ENCODE results near the gene PLPP4. TPM values are rescaled to one million over a fixed set of nuclear protein-coding genes. Genes with fewer than 3 reads are reported as not detected.

Gene PLPP4
- total and polyA plus RNA-seq, 2 donors (not counting 3 experiments of a cell fraction or from before 2014, with no cell fraction given): 15.5 to 36.4 TPM

DNA sequence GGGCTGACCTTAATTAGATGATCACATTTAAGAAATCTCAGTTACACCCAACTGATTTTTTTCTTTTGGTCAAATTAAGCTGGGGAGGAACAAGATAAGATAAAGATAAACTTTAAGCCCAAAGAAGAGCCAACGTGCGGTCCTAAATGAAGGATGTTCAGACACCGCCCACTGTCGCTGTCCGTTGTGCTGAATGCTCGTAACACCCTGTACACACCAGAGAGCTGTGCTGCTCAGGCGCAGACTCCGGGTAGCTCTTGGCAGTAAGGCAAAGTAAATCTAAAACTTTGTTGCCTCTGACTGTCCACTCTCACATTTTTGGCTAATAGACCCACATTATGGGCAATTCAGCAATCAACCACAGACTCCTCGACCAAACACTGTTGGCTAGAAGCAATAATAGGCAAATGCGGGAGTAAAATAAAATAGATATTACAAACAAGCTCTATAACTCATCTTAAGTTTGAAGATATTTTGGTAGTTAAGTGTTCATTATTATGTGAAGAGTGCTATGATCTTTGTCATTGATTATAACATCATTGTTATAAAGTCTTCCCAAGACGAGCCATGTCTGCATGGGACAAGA lies 57.1 kb downstream of the PLPP4 start:
- Histone ChIP-seq H3K27me3 (ENCODE audit: control insufficient read depth in 2 of 2, insufficient read depth in 2 of 2, low read length in 2 of 2) (no peaks in the 10 kb centered on the region), H3K9ac (replicated peaks; ENCODE audit: extremely low read depth, insufficient read depth, low read length) (no peak overlapping the region), H3K36me3 (ENCODE audit: control insufficient read depth in 2 of 2, extremely low read depth in 1 of 2, insufficient read depth in 2 of 2, low read length in 2 of 2) (no peaks in the 10 kb centered on the region), H3K4me1 (ENCODE audit: control insufficient read depth, extremely low read depth, insufficient read depth, low read length) (no peaks in the 10 kb centered on the region), H4K20me1 (replicated peaks; ENCODE audit: control insufficient read depth, extremely low read depth, insufficient read depth, low read length) (no peaks in the 10 kb centered on the region), H3K79me2 (ENCODE audit: control insufficient read depth, insufficient read depth, low read length) (no peaks in the 10 kb centered on the region), H3K9me3 (replicated peaks; ENCODE audit: control insufficient read depth, insufficient read depth, low read length) (no peaks in the 10 kb centered on the region), H3K9me1 (replicated peaks; ENCODE audit: control insufficient read depth, extremely low read depth, insufficient read depth, low read length) (no peaks in the 10 kb centered on the region), H3K27ac (ENCODE audit: insufficient read depth, low read depth, low read length) (no peak overlapping the region), H3K4me2 (ENCODE audit: insufficient read depth, low read length) (no peak overlapping the region), H2AFZ (ENCODE audit: low read depth, low read length) (no peak overlapping the region), H3K4me3 (replicated peaks in 1 of 3; ENCODE audit: insufficient read depth in 1 of 3, low read depth in 1 of 3, low read length in 3 of 3) (no peak overlapping the region)
- peak; percentile 49 for DNase-seq (ENCODE audit: low read depth, low spot score)
- intact Hi-C loops (cut with micrococcal nuclease) (no loop called here), dilution Hi-C loops (cut with MboI; ENCODE audit: extremely low pct_ligation_motif_present, low sequenced_read_pairs) (no loop called here)
- TF ChIP-seq, protein P1, sequence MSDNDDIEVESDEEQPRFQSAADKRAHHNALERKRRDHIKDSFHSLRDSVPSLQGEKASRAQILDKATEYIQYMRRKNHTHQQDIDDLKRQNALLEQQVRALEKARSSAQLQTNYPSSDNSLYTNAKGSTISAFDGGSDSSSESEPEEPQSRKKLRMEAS (IDR thresholded peaks at IDR 0.05; ENCODE audit: insufficient read depth, insufficient read length): no peak
- no peak for TF ChIP-seq POLR2A (IDR thresholded peaks at IDR 0.05; ENCODE audit: low read depth, low read length)
- TF ChIP-seq EZH2 (IDR thresholded peaks at IDR 0.05; ENCODE audit: borderline replicate concordance, low read depth, low read length, severe bottlenecking): no peak
- no peak for TF ChIP-seq MYC (IDR thresholded peaks at IDR 0.05; ENCODE audit: low read depth, low read length)
- no peak for TF ChIP-seq POLR2AphosphoS5 (IDR thresholded peaks at IDR 0.05; ENCODE audit: insufficient read depth, low read depth, low read length)
- TF ChIP-seq, protein P2, sequence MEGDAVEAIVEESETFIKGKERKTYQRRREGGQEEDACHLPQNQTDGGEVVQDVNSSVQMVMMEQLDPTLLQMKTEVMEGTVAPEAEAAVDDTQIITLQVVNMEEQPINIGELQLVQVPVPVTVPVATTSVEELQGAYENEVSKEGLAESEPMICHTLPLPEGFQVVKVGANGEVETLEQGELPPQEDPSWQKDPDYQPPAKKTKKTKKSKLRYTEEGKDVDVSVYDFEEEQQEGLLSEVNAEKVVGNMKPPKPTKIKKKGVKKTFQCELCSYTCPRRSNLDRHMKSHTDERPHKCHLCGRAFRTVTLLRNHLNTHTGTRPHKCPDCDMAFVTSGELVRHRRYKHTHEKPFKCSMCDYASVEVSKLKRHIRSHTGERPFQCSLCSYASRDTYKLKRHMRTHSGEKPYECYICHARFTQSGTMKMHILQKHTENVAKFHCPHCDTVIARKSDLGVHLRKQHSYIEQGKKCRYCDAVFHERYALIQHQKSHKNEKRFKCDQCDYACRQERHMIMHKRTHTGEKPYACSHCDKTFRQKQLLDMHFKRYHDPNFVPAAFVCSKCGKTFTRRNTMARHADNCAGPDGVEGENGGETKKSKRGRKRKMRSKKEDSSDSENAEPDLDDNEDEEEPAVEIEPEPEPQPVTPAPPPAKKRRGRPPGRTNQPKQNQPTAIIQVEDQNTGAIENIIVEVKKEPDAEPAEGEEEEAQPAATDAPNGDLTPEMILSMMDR (IDR thresholded peaks at IDR 0.05; ENCODE audit: extremely low read depth in 1 of 2, insufficient read depth in 1 of 2, low read depth in 1 of 2, low read length in 2 of 2): no peak
- no peak for TF ChIP-seq FOS (IDR thresholded peaks at IDR 0.05; ENCODE audit: borderline replicate concordance, insufficient read depth, low read length)
- TF ChIP-seq JUN (IDR thresholded peaks at IDR 0.05; ENCODE audit: borderline replicate concordance, insufficient read depth, insufficient read length, low read depth): no peak
- no peak for TF ChIP-seq GATA2 (IDR thresholded peaks at IDR 0.05; ENCODE audit: insufficient read depth, insufficient read length, low read depth, low read length)
- CTCF ChIA-PET: interaction anchor here (0.8 to 1.5 kb wide), 4 partner anchors 91 to 295 kb away, joined by 3 to 4 read pairs (median 4); no protein-coding TSS in a partner anchor
- POLR2A ChIA-PET: no interaction called here
- no TSS peak for BruUV-seq (replicated peaks)
- FAIRE-seq: peak; percentile 87
